ENCODE data around the gene CCDC182. TPM values are rescaled to one million over a fixed set of nuclear protein-coding genes. Genes with fewer than 3 reads are reported as not detected.
A peak's percentile ranks its signal among the peaks of the same experiment; 100 is the strongest.

The CCDC182 gene
- total RNA-seq, 1 donor from 2014 or later = not detected

GRCh38 chr17:57757735-57758134 is 12.6 kb upstream of the CCDC182 start:
- no peak for DNase-seq (ENCODE audit: low spot score in 2 of 2, unreplicated experiment in 2 of 2)
- Mint-ChIP-seq H3K4me1 (peaks cover 17% of the 10 kb centered on the region), H3K27me3 (ENCODE audit: low read depth) (no peaks in the 10 kb centered on the region), H3K4me3 (no peak overlapping the region), H3K9me3 (no peaks in the 10 kb centered on the region), H3K36me3 (no peaks in the 10 kb centered on the region), H3K27ac (no peak overlapping the region)
- no peak for TF ChIP-seq CTCF (IDR thresholded peaks at IDR 0.05; ENCODE audit: unreplicated experiment)

GRCh38 chr17:57756951-57757350 is 11.9 kb upstream of the CCDC182 start:
- Mint-ChIP-seq H3K27me3 (ENCODE audit: low read depth) (no peaks in the 10 kb centered on the region), H3K4me3 (no peak overlapping the region), H3K4me1 (peaks cover 16% of the 10 kb centered on the region), H3K36me3 (no peaks in the 10 kb centered on the region), H3K9me3 (no peaks in the 10 kb centered on the region), H3K27ac (no peak overlapping the region)
- no peak for DNase-seq (ENCODE audit: low spot score in 2 of 2, unreplicated experiment in 2 of 2)
- no peak for TF ChIP-seq CTCF (IDR thresholded peaks at IDR 0.05; ENCODE audit: unreplicated experiment)

- Mint-ChIP-seq H3K27me3 (ENCODE audit: low read depth) (no peaks in the 10 kb centered on the region), H3K4me3 (no peak overlapping the region), H3K4me1 (peaks cover 23% of the 10 kb centered on the region), H3K9me3 (no peaks in the 10 kb centered on the region), H3K36me3 (no peaks in the 10 kb centered on the region), H3K27ac (no peak overlapping the region)
- DNase-seq (ENCODE audit: low spot score in 2 of 2, unreplicated experiment in 2 of 2) = no peak
- TF ChIP-seq CTCF (IDR thresholded peaks at IDR 0.05; ENCODE audit: unreplicated experiment) = no peak
These were observed 10.5 kb upstream of the CCDC182 start for GRCh38 chr17:57755480-57756070.

- H3K27ac Mint-ChIP-seq = no peak overlapping the region
- no peak for DNase-seq (ENCODE audit: low spot score in 2 of 2, unreplicated experiment in 2 of 2)
- H3K4me1 Mint-ChIP-seq = peaks cover 24% of the 10 kb centered on the region
- H3K9me3 Mint-ChIP-seq = no peaks in the 10 kb centered on the region
- TF ChIP-seq CTCF (IDR thresholded peaks at IDR 0.05; ENCODE audit: unreplicated experiment) = no peak
- H3K36me3 Mint-ChIP-seq = no peaks in the 10 kb centered on the region
- peaks cover 3% of the 10 kb centered on the region for H3K27me3 Mint-ChIP-seq (ENCODE audit: low read depth)
- no peak overlapping the region for H3K4me3 Mint-ChIP-seq
These were observed 7.2 kb upstream of the CCDC182 start for GRCh38 chr17:57752031-57752905.

GRCh38 chr17:57751348-57751971 is 6.4 kb upstream of the CCDC182 start:
- Mint-ChIP-seq H3K27me3 (ENCODE audit: low read depth) (peaks cover 3% of the 10 kb centered on the region), H3K27ac (peak overlapping the region; percentile 25), H3K4me3 (no peak overlapping the region), H3K36me3 (no peaks in the 10 kb centered on the region), H3K9me3 (no peaks in the 10 kb centered on the region), H3K4me1 (peaks cover 22% of the 10 kb centered on the region)
- DNase-seq (ENCODE audit: low spot score in 2 of 2, unreplicated experiment in 2 of 2) = no peak
- no peak for TF ChIP-seq CTCF (IDR thresholded peaks at IDR 0.05; ENCODE audit: unreplicated experiment)

All from mesothelial cell of epicardium (in vitro differentiated cells).